ENCODE results near the gene NDUFAF7. TPM values are rescaled to one million over a fixed set of nuclear protein-coding genes. Genes with fewer than 3 reads are reported as not detected.

NDUFAF7 gene
- total and polyA plus RNA-seq, 9 of the 15 experiments (the other 6 are each of a cell fraction or from before 2014, with no cell fraction given) = 14.9 to 41.6 (median 23.9) TPM

- TF ChIP-seq PCBP1 (IDR thresholded peaks at IDR 0.05; ENCODE audit: low read depth, low read length, poor library complexity, severe bottlenecking) = no peak
- no peak for TF ChIP-seq DACH1 (IDR thresholded peaks at IDR 0.05; ENCODE audit: partially characterized antibody)
- TF ChIP-seq CCNT2 (IDR thresholded peaks at IDR 0.05; ENCODE audit: borderline replicate concordance, extremely low read depth, insufficient read length, low read depth, low read length) = no peak
- TF ChIP-seq MYNN (IDR thresholded peaks at IDR 0.05) = no peak
- no peak for TF ChIP-seq MYNN (CRISPR knock-in tag; IDR thresholded peaks at IDR 0.05)
These were observed 12.6 kb downstream of the NDUFAF7 start (continued) for GRCh38 chr2:37244017-37244416.

GRCh38 chr2:37244755-37245154 is 13.3 kb downstream of the NDUFAF7 start:
- 95% methylated on average over 3 of the region's 3 CpGs for WGBS (ENCODE audit: insufficient coverage, low coverage, missing lambda C conversion rate)
- DNase-seq (ENCODE audit: extremely low read depth in 1 of 4, low spot score in 3 of 4) (no peak), ATAC-seq (no peak), FAIRE-seq (no peak)
- H3K9me3 ChIP-seq (replicated peaks; ENCODE audit: control insufficient read depth, insufficient read depth, low read depth, low read length) = no peaks in the 10 kb centered on the region
- H3K36me3 ChIP-seq (ENCODE audit: control insufficient read depth, insufficient read depth, low read length) = peaks cover 91% of the 10 kb centered on the region
- H3K27me3 ChIP-seq (ENCODE audit: control insufficient read depth in 2 of 2, insufficient read depth in 2 of 2, low read length in 2 of 2) = no peaks in the 10 kb centered on the region
- no peak overlapping the region for H3K27ac ChIP-seq (ENCODE audit: extremely low read depth, low read depth, low read length)
- no peaks in the 10 kb centered on the region for H3K79me2 ChIP-seq (ENCODE audit: control insufficient read depth, insufficient read depth, low read length)
- TF ChIP-seq SIX5 (IDR thresholded peaks at IDR 0.05; ENCODE audit: borderline replicate concordance in 1 of 2, insufficient read depth in 1 of 2, low read depth in 1 of 2, low read length in 2 of 2) (no peak), MEF2D (tag; conservative IDR thresholded peaks at IDR 0.05; ENCODE audit: low read depth) (no peak), MAFF (IDR thresholded peaks at IDR 0.05; ENCODE audit: low read length) (no peak), RFX1 (IDR thresholded peaks at IDR 0.05) (no peak), POLR2AphosphoS2 (IDR thresholded peaks at IDR 0.05; ENCODE audit: low read length) (no peak)
- ChIA-PET POLR2A (interaction anchor here (1.2 to 1.6 kb wide), 2 partner anchors 10 to 13 kb away, joined by 4 to 6 read pairs; partner anchors contain the start of genes CEBPZ and NDUFAF7), CTCF (ENCODE audit: low intra/inter-chr PET ratio) (no interaction called here)
- intact Hi-C loops (cut with micrococcal nuclease) (no loop called here), in situ Hi-C loops (cut with MboI) (no loop called here)
- no peak overlapping the region for H2AFZ ChIP-seq (ENCODE audit: low read depth, low read length)
- H3K4me3 ChIP-seq = no peak overlapping the region
- H3K4me1 ChIP-seq (replicated peaks in 1 of 2; ENCODE audit: control insufficient read depth in 2 of 2, insufficient read depth in 2 of 2, low read length in 2 of 2) = no peaks in the 10 kb centered on the region
- no peaks in the 10 kb centered on the region for H4K20me1 ChIP-seq (replicated peaks; ENCODE audit: control insufficient read depth, insufficient read depth, low read length)
- no TSS peak for BruUV-seq (replicated peaks)
- H3K9me1 ChIP-seq (ENCODE audit: control insufficient read depth, insufficient read depth, low read length) = no peaks in the 10 kb centered on the region
- no peak overlapping the region for H3K4me2 ChIP-seq (ENCODE audit: insufficient read depth, low read length)
- no peak overlapping the region for H3K9ac ChIP-seq (ENCODE audit: insufficient read depth in 1 of 2, low read depth in 2 of 2, low read length in 2 of 2)

Measured in K562 (cell line).